Inflammatory macrophage treated with lipopolysaccharide for 4 hours (primary cell): ENCODE results near the gene KYNU.
"Not testable (repeated sequence)": the region's sequence is repeated elsewhere in the genome, so short reads cannot be mapped to it uniquely, and the experiment has no call there.

Experiments
- DNase-seq: peaks from one replicate; pipeline ENCODE4 v3.0.0-alpha.2; 2020

The KYNU gene

GRCh38 chr2:142920571-142920970 is 43.1 kb downstream of the KYNU start:
- DNase-seq: no peak

- DNase-seq: peak; percentile 18
Observed at GRCh38 chr2:142926445-142926844, 49.0 kb downstream of the KYNU start.

GRCh38 chr2:142930835-142931398 is 53.5 kb downstream of the KYNU start:
- DNase-seq: no peak

- no peak for DNase-seq
Observed at GRCh38 chr2:142933916-142934315, 56.5 kb downstream of the KYNU start.

GRCh38 chr2:142935563-142936089 is 58.2 kb downstream of the KYNU start:
- no peak for DNase-seq

- no peak for DNase-seq
Observed at GRCh38 chr2:142936629-142937028, 59.2 kb downstream of the KYNU start.

- no peak for DNase-seq
Observed at GRCh38 chr2:142937347-142937746, 59.9 kb downstream of the KYNU start.

- no peak for DNase-seq
Observed at GRCh38 chr2:142938240-142938639, 60.8 kb downstream of the KYNU start.

GRCh38 chr2:142940606-142941223 is 63.3 kb downstream of the KYNU start:
- DNase-seq: peak; percentile 22

- DNase-seq: no peak
Observed at GRCh38 chr2:142942690-142943089, 65.2 kb downstream of the KYNU start.

- DNase-seq: no peak
Observed at GRCh38 chr2:142944264-142944663, 66.8 kb downstream of the KYNU start.

- DNase-seq: no peak
Observed at GRCh38 chr2:142944721-142945120, 67.3 kb downstream of the KYNU start.

GRCh38 chr2:142946941-142947340 is 69.5 kb downstream of the KYNU start:
- DNase-seq: no peak

- DNase-seq: not testable (repeated sequence)
Observed at GRCh38 chr2:142948723-142949122, 71.3 kb downstream of the KYNU start.

- not testable (repeated sequence) for DNase-seq
Observed at GRCh38 chr2:142950323-142950722, 72.9 kb downstream of the KYNU start.

- DNase-seq: no peak
Observed at GRCh38 chr2:142951190-142952007, 73.9 kb downstream of the KYNU start.

- no peak for DNase-seq
Observed at GRCh38 chr2:142952018-142952417, 74.6 kb downstream of the KYNU start.

GRCh38 chr2:142952793-142953494 is 75.5 kb downstream of the KYNU start:
- no peak for DNase-seq

- DNase-seq: no peak
Observed at GRCh38 chr2:142954493-142954892, 77.0 kb downstream of the KYNU start.

GRCh38 chr2:142957144-142957543 is 79.7 kb downstream of the KYNU start:
- DNase-seq: no peak

GRCh38 chr2:142961202-142961601 is 83.7 kb downstream of the KYNU start:
- DNase-seq: no peak

- no peak for DNase-seq
Observed at GRCh38 chr2:142965443-142965842, 88.0 kb downstream of the KYNU start.

- DNase-seq: no peak
Observed at GRCh38 chr2:142966284-142966683, 88.8 kb downstream of the KYNU start.
